ENCODE data around the gene SLC25A11. TPM values are rescaled to one million over a fixed set of nuclear protein-coding genes. Genes with fewer than 3 reads are reported as not detected.

SLC25A11 gene
- total and polyA plus RNA-seq, 2 donors (not counting 3 experiments of a cell fraction or from before 2014, with no cell fraction given) = 58.2 to 95.2 TPM

DNA sequence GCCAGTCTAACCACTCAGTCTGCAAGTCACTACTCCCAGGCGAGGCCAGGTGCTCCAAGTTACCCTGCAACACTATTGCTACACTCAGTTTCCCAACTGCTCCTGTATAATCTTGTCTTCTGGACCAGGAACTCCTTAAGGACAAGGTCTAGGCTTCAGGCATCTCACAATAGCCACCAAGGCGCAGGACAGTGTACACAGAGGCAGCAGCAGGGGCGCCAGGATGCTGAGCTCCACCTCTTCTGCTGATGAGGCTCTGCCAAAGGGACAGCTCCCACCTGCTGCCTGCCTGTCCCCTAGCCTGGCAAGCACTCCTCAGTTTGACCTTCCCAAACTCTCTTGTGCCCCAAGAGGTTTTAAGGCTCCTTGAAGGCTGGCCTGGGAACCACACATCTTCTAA lies 3.4 kb downstream of the SLC25A11 start:
- peaks cover 22% of the 10 kb centered on the region for H3K4me1 ChIP-seq (ENCODE audit: control insufficient read depth, extremely low read depth, insufficient read depth, low read length)
- H3K27ac ChIP-seq (ENCODE audit: insufficient read depth, low read depth, low read length) = no peak overlapping the region
- H2AFZ ChIP-seq (ENCODE audit: low read depth, low read length) = no peak overlapping the region
- FAIRE-seq (no peak), DNase-seq (ENCODE audit: low read depth, low spot score) (no peak)
- no peak overlapping the region for H3K4me2 ChIP-seq (ENCODE audit: insufficient read depth, low read length)
- TF ChIP-seq, protein P1, sequence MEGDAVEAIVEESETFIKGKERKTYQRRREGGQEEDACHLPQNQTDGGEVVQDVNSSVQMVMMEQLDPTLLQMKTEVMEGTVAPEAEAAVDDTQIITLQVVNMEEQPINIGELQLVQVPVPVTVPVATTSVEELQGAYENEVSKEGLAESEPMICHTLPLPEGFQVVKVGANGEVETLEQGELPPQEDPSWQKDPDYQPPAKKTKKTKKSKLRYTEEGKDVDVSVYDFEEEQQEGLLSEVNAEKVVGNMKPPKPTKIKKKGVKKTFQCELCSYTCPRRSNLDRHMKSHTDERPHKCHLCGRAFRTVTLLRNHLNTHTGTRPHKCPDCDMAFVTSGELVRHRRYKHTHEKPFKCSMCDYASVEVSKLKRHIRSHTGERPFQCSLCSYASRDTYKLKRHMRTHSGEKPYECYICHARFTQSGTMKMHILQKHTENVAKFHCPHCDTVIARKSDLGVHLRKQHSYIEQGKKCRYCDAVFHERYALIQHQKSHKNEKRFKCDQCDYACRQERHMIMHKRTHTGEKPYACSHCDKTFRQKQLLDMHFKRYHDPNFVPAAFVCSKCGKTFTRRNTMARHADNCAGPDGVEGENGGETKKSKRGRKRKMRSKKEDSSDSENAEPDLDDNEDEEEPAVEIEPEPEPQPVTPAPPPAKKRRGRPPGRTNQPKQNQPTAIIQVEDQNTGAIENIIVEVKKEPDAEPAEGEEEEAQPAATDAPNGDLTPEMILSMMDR (IDR thresholded peaks at IDR 0.05; ENCODE audit: extremely low read depth in 1 of 2, insufficient read depth in 1 of 2, low read depth in 1 of 2, low read length in 2 of 2) = no peak
- no peak for TF ChIP-seq EZH2 (IDR thresholded peaks at IDR 0.05; ENCODE audit: borderline replicate concordance, low read depth, low read length, severe bottlenecking)
- no peak for TF ChIP-seq POLR2AphosphoS5 (IDR thresholded peaks at IDR 0.05; ENCODE audit: insufficient read depth, low read depth, low read length)
- TF ChIP-seq FOS (IDR thresholded peaks at IDR 0.05; ENCODE audit: borderline replicate concordance, insufficient read depth, low read length) = no peak
- TF ChIP-seq JUN (IDR thresholded peaks at IDR 0.05; ENCODE audit: borderline replicate concordance, insufficient read depth, insufficient read length, low read depth) = no peak
- TF ChIP-seq MYC (IDR thresholded peaks at IDR 0.05; ENCODE audit: low read depth, low read length) = no peak
- no peak for TF ChIP-seq POLR2A (IDR thresholded peaks at IDR 0.05; ENCODE audit: low read depth, low read length)
- TF ChIP-seq GATA2 (IDR thresholded peaks at IDR 0.05; ENCODE audit: insufficient read depth, insufficient read length, low read depth, low read length) = no peak
- TF ChIP-seq, protein P2, sequence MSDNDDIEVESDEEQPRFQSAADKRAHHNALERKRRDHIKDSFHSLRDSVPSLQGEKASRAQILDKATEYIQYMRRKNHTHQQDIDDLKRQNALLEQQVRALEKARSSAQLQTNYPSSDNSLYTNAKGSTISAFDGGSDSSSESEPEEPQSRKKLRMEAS (IDR thresholded peaks at IDR 0.05; ENCODE audit: insufficient read depth, insufficient read length) = no peak
- dilution Hi-C loops (cut with MboI; ENCODE audit: extremely low pct_ligation_motif_present, low sequenced_read_pairs) (no loop called here), intact Hi-C loops (cut with micrococcal nuclease) (no loop called here)
- no peaks in the 10 kb centered on the region for H3K27me3 ChIP-seq (ENCODE audit: control insufficient read depth in 2 of 2, insufficient read depth in 2 of 2, low read length in 2 of 2)
- H3K9me3 ChIP-seq (replicated peaks; ENCODE audit: control insufficient read depth, insufficient read depth, low read length) = no peaks in the 10 kb centered on the region
- H3K9me1 ChIP-seq (replicated peaks; ENCODE audit: control insufficient read depth, extremely low read depth, insufficient read depth, low read length) = no peaks in the 10 kb centered on the region
- CTCF ChIA-PET = interaction anchor here (1.8 kb wide), 1 partner anchor 27 kb away, joined by 8 read pairs; no protein-coding TSS in a partner anchor
- POLR2A ChIA-PET = no interaction called here
- peaks cover 2 to 19% of the 10 kb centered on the region in 2 experiments for H3K36me3 ChIP-seq (ENCODE audit: control insufficient read depth in 2 of 2, extremely low read depth in 1 of 2, insufficient read depth in 2 of 2, low read length in 2 of 2)
- no TSS peak for BruUV-seq (replicated peaks)
- H3K79me2 ChIP-seq (ENCODE audit: control insufficient read depth, insufficient read depth, low read length) = peaks cover 25% of the 10 kb centered on the region
- H4K20me1 ChIP-seq (replicated peaks; ENCODE audit: control insufficient read depth, extremely low read depth, insufficient read depth, low read length) = no peaks in the 10 kb centered on the region
- H3K4me3 ChIP-seq (replicated peaks in 1 of 3; ENCODE audit: insufficient read depth in 1 of 3, low read depth in 1 of 3, low read length in 3 of 3) = no peak overlapping the region
- H3K9ac ChIP-seq (replicated peaks; ENCODE audit: extremely low read depth, insufficient read depth, low read length) = no peak overlapping the region
